GM12865 (cell line): ENCODE results near the gene ASIC1.

Experiments used
- DNase-seq: peaks from one replicate; pipeline ENCODE4 v3.0.0; 2010; ENCODE audit warnings: low read depth
- H3K4me3 ChIP-seq: 2 replicates; pipeline ENCODE4 v1.5.1; 2011; ENCODE audit warnings: mild to moderate bottlenecking, low read depth, low read length, control low read depth
- TF ChIP-seq, protein P1 (sequence below): IDR thresholded peaks from 2 replicates; pipeline ENCODE4 v1.5.1; 2011; ENCODE audit warnings: low read length, control low read depth, low read depth, inconsistent platforms; ENCODE audit not compliant: insufficient read depth; ENCODE audit errors: missing control alignments

ASIC1 gene

DNA sequence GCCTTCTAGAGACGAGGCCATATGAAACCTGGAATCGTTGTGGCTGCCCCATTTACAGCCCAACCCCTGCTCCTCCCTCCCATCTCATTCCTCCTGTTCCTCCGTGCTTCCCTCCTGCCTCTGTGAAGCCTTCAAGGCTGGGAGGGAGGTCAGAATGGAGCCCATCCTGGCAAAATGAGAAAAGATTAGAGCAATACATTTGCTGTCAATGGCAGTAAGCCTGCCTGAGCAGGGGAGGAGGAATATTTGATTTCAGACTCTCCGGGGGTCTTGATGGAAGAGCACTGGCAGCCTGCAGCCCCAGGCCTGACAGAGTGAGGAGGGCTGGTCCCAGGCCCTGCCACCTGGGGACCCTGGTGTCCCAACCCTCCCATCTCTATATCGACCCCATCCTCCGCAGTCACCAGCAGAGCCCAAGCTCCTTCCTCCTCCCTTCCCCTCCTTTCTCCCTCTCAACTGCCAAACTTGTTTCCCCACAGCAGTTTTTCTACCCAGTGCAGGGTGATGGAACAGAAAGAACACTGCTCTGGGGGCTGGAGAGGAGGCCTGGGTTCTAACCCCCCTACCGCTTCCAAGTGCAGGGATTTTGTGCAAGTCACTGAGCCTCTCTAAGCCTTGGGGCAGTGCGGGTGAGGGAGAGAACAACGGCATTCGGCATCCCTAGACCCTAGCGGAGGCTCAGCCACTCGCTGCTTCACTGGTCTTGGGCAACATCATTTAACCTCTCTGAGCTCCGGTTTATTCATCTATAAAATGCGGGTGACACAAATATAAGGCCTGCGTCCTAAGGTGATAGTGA, 16.1 kb upstream of the ASIC1 start:
- no peak for DNase-seq
- H3K4me3 ChIP-seq: no peak overlapping the region
- TF ChIP-seq, protein P1, sequence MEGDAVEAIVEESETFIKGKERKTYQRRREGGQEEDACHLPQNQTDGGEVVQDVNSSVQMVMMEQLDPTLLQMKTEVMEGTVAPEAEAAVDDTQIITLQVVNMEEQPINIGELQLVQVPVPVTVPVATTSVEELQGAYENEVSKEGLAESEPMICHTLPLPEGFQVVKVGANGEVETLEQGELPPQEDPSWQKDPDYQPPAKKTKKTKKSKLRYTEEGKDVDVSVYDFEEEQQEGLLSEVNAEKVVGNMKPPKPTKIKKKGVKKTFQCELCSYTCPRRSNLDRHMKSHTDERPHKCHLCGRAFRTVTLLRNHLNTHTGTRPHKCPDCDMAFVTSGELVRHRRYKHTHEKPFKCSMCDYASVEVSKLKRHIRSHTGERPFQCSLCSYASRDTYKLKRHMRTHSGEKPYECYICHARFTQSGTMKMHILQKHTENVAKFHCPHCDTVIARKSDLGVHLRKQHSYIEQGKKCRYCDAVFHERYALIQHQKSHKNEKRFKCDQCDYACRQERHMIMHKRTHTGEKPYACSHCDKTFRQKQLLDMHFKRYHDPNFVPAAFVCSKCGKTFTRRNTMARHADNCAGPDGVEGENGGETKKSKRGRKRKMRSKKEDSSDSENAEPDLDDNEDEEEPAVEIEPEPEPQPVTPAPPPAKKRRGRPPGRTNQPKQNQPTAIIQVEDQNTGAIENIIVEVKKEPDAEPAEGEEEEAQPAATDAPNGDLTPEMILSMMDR: no peak

DNA sequence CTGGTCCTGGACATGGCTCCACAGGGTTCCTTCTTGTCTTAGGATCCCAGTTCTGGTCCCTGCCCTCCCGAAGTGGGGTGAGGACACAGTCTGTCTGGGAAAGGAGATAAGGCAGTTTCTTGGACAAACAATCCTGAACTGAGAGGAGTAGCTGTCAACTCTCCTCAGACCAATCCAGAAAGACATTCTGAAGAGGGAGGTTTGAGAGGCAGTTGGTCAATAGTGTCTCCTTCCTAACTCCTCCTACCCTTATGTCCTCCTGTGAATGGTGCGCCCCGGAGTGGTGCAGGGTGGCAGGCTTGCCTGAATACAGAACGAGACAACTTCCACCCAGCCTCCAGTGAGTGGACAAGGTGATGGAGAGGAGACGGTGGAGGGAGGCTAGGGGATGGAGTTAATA, 15.4 kb upstream of the ASIC1 start:
- TF ChIP-seq, protein P1: no peak
- H3K4me3 ChIP-seq: no peak overlapping the region
- no peak for DNase-seq

DNA sequence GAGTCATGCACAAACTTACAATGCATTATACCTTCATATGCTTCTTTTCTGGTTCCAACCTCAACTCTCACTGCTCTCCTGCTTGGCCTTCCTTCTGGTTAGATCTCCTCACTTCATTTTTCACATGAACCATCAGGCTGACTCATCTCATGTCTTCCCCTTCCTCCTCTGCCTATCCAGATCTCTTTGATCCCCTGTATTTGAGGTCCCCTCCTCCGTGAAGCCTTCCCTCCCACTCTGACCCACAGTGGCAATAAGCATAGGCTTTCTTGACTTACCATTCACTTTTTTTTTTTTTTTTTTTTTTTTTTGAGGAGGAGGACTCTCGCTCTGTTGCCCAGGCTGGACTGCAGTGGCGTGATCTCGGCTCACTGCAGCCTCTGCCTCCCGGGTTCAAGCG, 14.7 kb upstream of the ASIC1 start:
- no peak for DNase-seq
- H3K4me3 ChIP-seq: no peak overlapping the region
- TF ChIP-seq, protein P1: no peak

DNA sequence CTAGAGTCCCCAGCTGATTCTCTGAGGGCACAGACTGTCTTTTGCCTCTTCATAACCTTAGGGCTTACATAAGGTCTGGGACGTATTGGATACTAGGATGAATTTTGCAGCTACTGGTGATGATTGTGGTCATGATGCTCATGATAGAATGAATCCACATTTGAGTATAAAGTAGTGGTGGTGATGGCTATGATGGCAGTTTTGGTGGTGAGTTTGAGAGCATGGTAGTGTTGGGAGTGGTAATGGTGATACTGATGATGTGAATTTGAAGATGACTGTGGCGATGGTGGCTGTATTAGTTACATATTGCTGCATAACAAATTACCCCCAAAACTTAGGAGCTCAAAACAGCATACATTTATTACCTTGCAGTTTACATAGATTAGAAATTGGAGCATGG, 14.1 kb upstream of the ASIC1 start:
- TF ChIP-seq, protein P1: no peak
- H3K4me3 ChIP-seq: no peak overlapping the region
- DNase-seq: no peak

DNA sequence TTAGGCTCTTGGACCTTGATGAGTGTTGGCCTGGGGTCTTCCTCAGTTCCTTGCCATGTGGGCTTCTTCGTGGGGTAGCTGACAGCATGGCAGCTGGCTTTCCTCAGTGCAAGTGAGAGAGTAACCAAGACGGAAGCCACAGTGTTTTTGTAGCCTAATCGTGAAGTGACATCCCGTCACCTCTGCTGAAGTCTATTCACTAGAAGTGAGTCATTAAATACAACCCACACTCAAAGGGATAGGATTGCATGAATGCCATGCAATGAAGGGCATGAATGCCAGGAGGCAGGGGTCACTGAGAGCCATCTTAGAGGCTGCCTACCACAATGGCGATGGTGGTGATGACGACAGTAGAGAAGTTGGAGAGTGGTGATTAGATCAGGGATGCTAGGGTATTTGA, 13.5 kb upstream of the ASIC1 start:
- no peak overlapping the region for H3K4me3 ChIP-seq
- TF ChIP-seq, protein P1: no peak
- no peak for DNase-seq

DNA sequence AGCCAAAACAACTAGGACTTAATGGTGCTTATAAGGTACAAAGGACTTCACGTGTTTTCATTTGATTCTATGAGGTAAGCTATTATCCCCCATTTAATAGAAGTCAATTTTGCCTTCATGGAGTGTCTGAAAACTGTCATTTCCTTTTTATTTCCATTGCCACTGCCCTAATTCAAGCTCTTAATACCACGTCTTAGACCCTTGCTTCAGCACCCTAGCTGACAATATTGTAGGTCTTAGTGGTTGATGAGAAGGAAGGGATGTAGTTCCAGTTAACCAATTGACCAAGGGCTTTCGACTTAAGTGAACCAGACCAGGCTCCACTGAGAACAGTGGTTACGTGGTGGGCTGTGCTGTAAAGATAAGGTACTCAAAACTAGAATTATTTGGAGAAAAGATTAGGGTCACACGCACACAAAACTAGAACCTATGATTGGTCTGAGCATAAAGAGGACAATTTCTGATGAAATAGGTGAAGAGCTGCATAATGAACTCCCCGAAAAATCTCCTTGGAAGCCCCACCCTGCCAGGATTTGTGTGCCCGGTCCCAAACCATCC, 9.6 kb upstream of the ASIC1 start:
- H3K4me3 ChIP-seq: no peak overlapping the region
- no peak for DNase-seq
- TF ChIP-seq, protein P1: no peak
